ENCODE data around the gene DCANP1. TPM values are rescaled to one million over a fixed set of nuclear protein-coding genes. Genes with fewer than 3 reads are reported as not detected.

The DCANP1 gene
- total RNA-seq, 1 donor from 2014 or later: not detected

DNA sequence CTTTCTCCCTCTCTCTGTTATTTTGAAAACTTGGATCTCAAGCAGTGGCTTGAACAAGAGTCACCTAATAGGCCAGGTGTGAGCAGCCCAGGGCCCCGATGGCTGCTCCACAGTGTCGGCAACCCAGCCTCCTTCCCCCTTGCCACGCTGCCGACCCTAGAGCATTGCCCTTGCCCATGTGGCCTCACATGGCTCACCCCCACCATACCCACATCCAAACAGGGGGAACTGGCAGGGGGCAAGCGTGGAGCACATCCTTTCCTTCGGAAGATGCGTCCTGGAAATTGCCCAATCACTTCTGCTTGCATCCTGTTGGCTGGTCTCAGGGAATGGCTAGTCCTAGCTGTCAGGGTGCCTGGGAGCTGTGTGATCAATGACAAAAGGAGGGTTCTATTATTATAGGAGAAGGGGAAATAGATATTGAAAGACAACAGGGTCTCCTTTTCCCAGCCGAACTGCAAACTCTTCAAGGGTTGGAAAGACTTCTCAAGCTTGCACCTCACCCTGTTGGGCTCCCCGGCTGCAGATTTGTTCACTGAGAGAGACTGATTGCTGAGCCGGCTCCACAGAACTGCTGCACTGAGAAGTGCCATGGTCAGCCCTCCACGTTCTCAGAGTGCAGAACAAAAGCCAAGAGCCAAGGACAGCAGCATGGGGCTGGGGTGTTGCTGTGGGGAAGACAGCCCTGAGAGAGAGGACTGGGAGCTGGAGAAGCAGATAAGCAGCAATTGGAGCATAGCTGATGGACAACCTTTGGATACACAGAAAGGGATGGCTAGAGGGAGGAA lies 13.3 kb upstream of the DCANP1 start:
- Mint-ChIP-seq H3K27ac (no peak overlapping the region), H3K9me3 (no peaks in the 10 kb centered on the region), H3K4me3 (no peak overlapping the region), H3K4me1 (ENCODE audit: low read depth) (peaks cover 4% of the 10 kb centered on the region), H3K36me3 (ENCODE audit: low read depth) (no peaks in the 10 kb centered on the region), H3K27me3 (ENCODE audit: insufficient read depth) (peaks cover 19% of the 10 kb centered on the region)
- intact Hi-C loops (cut with micrococcal nuclease): no loop called here
- no peak for DNase-seq (ENCODE audit: low spot score)

DNA sequence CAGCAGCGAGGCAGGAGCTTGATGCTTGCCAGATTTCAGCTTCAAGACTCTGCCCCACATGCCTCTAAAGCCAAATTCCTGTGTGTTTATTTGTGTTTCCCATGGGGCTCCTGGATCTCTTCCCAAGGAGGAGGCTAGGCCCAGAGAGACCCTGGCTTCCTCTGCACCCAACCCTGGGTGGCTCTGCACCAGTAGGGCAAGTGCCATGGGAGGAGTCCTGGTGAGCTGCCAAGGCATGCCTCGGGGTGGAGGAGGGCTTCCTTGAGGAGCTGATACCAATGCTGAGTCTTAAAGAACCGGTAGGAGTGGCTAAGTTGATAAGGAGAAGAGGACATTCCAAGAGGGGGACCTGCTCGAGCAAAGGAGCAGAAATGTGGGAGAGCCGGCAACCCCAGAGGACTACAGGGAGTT lies 11.8 kb upstream of the DCANP1 start:
- H3K4me1 Mint-ChIP-seq (ENCODE audit: low read depth): peaks cover 4% of the 10 kb centered on the region
- no peak overlapping the region for H3K4me3 Mint-ChIP-seq
- no peak for DNase-seq (ENCODE audit: low spot score)
- H3K9me3 Mint-ChIP-seq: no peaks in the 10 kb centered on the region
- no peak overlapping the region for H3K27ac Mint-ChIP-seq
- H3K27me3 Mint-ChIP-seq (ENCODE audit: insufficient read depth): peaks cover 11% of the 10 kb centered on the region
- intact Hi-C loops (cut with micrococcal nuclease): no loop called here
- no peaks in the 10 kb centered on the region for H3K36me3 Mint-ChIP-seq (ENCODE audit: low read depth)

DNA sequence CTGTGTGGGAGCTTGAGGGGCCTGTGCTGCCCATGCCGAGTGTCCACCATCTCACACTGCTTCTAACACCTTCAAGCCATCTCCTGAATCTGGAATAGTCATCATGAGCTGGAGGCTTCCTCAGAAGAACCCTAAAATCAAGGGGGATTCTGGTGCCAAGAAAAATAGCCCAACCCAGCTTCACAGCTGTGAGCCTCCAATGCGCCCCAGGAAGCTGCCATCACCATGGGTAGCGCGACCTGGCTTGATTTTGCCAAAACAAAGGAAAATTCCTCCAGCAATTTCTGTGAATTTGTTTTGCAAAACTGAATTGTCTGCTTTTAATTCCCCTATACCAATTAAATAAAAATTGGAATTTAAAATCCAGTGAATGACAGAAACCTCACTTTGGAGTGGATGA lies 11.2 kb upstream of the DCANP1 start:
- intact Hi-C loops (cut with micrococcal nuclease): no loop called here
- no peaks in the 10 kb centered on the region for H3K36me3 Mint-ChIP-seq (ENCODE audit: low read depth)
- no peak overlapping the region for H3K4me3 Mint-ChIP-seq
- H3K4me1 Mint-ChIP-seq (ENCODE audit: low read depth): peaks cover 4% of the 10 kb centered on the region
- no peaks in the 10 kb centered on the region for H3K9me3 Mint-ChIP-seq
- no peak for DNase-seq (ENCODE audit: low spot score)
- no peak overlapping the region for H3K27ac Mint-ChIP-seq
- peaks cover 11% of the 10 kb centered on the region for H3K27me3 Mint-ChIP-seq (ENCODE audit: insufficient read depth)

DNA sequence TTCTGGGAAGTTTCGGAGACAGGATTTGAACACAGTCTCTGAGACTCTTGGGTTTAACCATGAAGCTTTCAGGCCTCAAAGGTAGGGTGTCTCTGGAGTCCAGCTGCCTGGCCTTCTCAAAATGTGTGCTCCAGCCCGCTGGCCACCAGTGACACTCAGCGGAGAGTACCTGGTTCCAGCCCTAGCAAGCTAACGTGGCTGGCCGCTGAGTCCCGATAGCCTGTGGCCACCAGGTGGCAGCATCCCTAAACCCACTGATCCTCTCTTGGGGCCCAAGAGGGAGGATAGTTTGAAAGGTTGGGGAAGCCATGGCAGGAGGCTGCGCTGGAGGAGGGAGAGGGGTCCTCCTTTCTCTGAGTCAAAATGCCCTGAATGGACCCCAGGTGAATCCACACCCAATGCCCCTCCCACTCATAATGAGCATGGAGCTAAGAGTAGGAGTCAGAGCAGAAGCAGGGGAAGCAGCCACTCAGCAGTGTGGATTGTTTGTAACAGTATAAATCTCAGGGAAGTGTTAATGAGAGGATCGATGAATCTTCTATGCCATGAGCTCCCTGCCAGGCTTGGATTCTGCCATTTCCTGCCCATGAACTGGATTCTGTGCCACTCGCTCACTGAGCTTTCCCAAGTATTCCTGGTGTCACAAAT lies 10.4 kb upstream of the DCANP1 start:
- no peaks in the 10 kb centered on the region for H3K36me3 Mint-ChIP-seq (ENCODE audit: low read depth)
- H3K27me3 Mint-ChIP-seq (ENCODE audit: insufficient read depth): peaks cover 11% of the 10 kb centered on the region
- no peak overlapping the region for H3K4me3 Mint-ChIP-seq
- peak; percentile 36 for DNase-seq (ENCODE audit: low spot score)
- H3K27ac Mint-ChIP-seq: no peak overlapping the region
- no peaks in the 10 kb centered on the region for H3K9me3 Mint-ChIP-seq
- intact Hi-C loops (cut with micrococcal nuclease): no loop called here
- peaks cover 4% of the 10 kb centered on the region for H3K4me1 Mint-ChIP-seq (ENCODE audit: low read depth)

DNA sequence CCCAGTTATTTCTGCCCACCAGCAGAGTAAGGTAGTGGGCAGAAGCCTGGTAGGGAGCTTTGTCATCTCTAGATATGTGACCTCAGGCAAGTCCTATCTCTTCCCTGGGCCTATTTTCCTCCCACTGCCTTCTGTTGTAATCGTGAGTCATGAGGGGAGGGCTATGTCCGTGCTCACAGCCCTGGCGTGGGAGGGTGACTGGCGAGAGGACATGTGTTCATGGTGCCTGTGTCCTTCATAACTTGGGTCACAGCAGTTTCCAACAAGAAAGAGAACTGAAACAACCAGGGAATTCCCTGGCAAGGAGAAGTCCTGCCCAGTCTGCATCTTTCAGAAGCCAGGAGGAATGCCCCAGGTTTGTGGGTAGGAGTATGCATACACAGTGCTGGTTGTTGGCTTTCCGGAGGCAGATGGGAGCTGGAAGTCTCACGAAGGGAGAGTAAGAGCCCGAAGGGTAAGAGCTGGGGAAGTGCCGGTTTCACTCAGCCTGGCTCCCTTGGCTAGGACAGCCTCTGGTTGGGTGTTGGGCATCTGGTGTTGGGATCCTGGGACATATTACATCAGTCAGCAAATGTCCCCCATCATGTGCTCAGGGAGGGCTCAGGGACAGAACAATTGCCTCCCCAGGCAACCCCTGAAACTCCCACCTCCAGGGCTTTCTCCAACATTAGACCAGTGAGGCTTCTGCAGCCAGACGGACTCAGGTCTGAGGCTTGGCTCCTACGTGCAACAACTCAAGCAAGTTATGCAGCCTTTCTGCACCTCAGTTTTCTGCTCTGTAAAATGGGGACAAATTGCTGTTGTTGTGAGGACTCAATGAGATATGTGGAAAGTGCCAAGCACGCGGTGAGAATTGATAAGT lies 9.3 kb upstream of the DCANP1 start:
- H3K4me1 Mint-ChIP-seq (ENCODE audit: low read depth): no peaks in the 10 kb centered on the region

DNA sequence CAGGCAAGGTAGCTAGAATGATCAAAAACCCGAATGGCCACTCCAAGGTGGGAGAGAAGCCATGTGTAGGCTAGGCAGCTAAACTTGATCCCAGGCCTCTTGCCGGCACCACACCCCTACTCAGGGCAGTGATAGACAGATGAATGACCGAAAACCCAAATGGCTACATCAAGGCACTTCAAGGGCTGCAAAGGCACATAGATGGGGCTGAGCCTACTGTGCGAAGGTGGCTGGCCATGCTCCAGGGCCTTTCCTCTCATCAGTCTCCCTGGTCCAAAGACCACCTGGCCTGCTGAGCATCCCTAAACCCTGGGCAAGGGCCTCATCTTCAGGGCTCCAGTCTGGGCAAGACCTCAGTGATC lies 8.7 kb upstream of the DCANP1 start:
- intact Hi-C loops (cut with micrococcal nuclease): no loop called here
- no peaks in the 10 kb centered on the region for H3K4me1 Mint-ChIP-seq (ENCODE audit: low read depth)

More for the DNA sequence above, 9.3 kb upstream of the DCANP1 start:
- DNase-seq (ENCODE audit: low spot score): no peak
- H3K36me3 Mint-ChIP-seq (ENCODE audit: low read depth): no peaks in the 10 kb centered on the region
- H3K27ac Mint-ChIP-seq: no peak overlapping the region
- peaks cover 11% of the 10 kb centered on the region for H3K27me3 Mint-ChIP-seq (ENCODE audit: insufficient read depth)
- H3K4me3 Mint-ChIP-seq: no peak overlapping the region
- intact Hi-C loops (cut with micrococcal nuclease): no loop called here
- no peaks in the 10 kb centered on the region for H3K9me3 Mint-ChIP-seq

DNA sequence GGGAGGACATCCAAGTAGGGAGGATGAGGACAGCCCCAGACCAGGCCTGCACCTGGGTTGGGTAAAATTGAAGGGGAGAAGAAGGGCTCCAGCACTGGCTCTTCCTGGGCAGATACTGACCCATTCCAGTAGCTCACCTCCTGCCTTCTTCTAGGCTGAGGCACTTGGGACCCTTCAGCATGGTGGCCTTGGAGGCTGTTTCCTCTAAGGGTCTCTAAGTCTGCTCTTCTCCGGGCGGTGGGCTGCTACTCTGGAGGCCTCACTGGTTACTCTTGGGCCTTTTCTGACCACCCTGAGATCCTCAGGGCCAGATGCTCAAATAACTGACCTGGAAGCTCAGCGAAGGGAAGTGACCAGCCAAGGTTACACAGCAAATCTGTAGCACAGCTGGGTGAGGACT lies 7.8 kb upstream of the DCANP1 start:
- no peaks in the 10 kb centered on the region for H3K9me3 Mint-ChIP-seq
- H3K36me3 Mint-ChIP-seq (ENCODE audit: low read depth): no peaks in the 10 kb centered on the region

More for the DNA sequence above, 8.7 kb upstream of the DCANP1 start:
- peaks cover 8% of the 10 kb centered on the region for H3K27me3 Mint-ChIP-seq (ENCODE audit: insufficient read depth)
- no peak overlapping the region for H3K4me3 Mint-ChIP-seq
- no peaks in the 10 kb centered on the region for H3K36me3 Mint-ChIP-seq (ENCODE audit: low read depth)
- DNase-seq (ENCODE audit: low spot score): no peak
- H3K9me3 Mint-ChIP-seq: no peaks in the 10 kb centered on the region
- no peak overlapping the region for H3K27ac Mint-ChIP-seq

DNA sequence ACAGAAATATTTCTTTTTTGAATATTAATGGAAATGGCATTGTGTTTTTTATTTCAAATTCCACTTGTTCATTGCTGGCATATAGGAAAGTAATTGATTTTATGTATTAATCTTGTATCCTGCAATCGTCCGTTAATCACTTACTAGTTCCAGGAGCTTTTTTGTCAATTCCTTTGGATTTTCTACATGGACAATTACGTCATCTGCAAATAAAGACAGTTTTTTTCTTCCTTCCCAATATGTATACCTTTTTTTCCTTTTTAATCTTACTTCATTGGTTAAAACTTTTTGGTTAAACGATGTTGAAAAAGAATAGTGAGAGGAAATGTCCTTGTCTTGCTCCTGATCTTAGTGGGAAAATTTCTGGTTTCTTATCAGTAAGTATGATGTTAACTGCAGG lies 6.5 kb upstream of the DCANP1 start:
- Mint-ChIP-seq H3K36me3 (ENCODE audit: low read depth) (no peaks in the 10 kb centered on the region), H3K4me1 (ENCODE audit: low read depth) (no peaks in the 10 kb centered on the region), H3K27me3 (ENCODE audit: insufficient read depth) (peaks cover 8% of the 10 kb centered on the region), H3K9me3 (no peaks in the 10 kb centered on the region), H3K4me3 (no peak overlapping the region), H3K27ac (no peak overlapping the region)
- DNase-seq (ENCODE audit: low spot score): no peak
- intact Hi-C loops (cut with micrococcal nuclease): no loop called here

More for the DNA sequence above, 7.8 kb upstream of the DCANP1 start:
- Mint-ChIP-seq H3K27me3 (ENCODE audit: insufficient read depth) (peaks cover 8% of the 10 kb centered on the region), H3K4me1 (ENCODE audit: low read depth) (no peaks in the 10 kb centered on the region), H3K27ac (no peak overlapping the region), H3K4me3 (no peak overlapping the region)
- DNase-seq (ENCODE audit: low spot score): no peak
- intact Hi-C loops (cut with micrococcal nuclease): no loop called here

DNA sequence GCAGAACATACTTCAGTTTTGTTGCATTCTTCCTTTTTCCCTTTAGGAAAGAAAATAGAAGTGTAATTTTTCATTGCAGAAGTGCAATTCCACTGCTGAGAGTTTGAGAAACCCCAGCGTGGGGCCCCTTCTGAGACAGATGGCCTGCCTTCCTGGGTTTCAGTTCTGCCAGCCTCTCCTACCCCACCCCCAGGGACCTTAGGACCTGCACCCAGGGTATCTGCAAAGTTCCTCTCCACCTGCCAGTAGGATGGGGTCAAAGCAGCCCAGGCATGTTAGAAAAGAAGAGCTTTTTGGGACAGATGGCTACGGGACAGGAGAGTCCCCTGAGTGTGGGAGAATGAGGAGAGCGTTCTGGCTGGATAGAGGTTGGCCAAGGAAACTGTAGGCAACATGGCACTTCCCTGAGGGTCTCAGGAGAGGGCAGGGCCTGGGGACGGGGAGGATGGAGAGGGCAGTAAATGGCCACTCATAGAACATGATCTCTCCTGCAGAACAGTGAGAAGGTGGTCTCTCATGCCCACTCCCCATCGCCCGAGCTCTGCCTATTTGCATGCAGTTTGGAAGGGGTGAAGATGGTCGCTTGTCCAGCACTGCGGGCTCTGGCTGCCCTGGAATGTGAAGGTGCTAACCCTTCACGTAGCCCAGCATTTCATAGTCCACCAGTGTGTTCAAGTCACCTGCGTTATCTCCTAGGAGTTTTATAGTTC lies 5.3 kb upstream of the DCANP1 start, which contains the start of gene TIFAB:
Gene TIFAB, minus strand, starts transcription at position 31 of the 710 bp plus-strand sequence. CDS start 2,412 bp downstream, outside the sequence.
- H3K4me3 Mint-ChIP-seq: no peak within 1 kb of the TSS
- H3K36me3 Mint-ChIP-seq (ENCODE audit: low read depth): no peaks in the 10 kb centered on the region
- H3K4me1 Mint-ChIP-seq (ENCODE audit: low read depth): no peaks in the 10 kb centered on the region
- intact Hi-C loops (cut with micrococcal nuclease): no loop called here
- no peak for DNase-seq (ENCODE audit: low spot score)
- H3K27me3 Mint-ChIP-seq (ENCODE audit: insufficient read depth): peaks cover 8% of the 10 kb centered on the region
- H3K9me3 Mint-ChIP-seq: no peaks in the 10 kb centered on the region
- H3K27ac Mint-ChIP-seq: no peak within 1 kb of the TSS

DNA sequence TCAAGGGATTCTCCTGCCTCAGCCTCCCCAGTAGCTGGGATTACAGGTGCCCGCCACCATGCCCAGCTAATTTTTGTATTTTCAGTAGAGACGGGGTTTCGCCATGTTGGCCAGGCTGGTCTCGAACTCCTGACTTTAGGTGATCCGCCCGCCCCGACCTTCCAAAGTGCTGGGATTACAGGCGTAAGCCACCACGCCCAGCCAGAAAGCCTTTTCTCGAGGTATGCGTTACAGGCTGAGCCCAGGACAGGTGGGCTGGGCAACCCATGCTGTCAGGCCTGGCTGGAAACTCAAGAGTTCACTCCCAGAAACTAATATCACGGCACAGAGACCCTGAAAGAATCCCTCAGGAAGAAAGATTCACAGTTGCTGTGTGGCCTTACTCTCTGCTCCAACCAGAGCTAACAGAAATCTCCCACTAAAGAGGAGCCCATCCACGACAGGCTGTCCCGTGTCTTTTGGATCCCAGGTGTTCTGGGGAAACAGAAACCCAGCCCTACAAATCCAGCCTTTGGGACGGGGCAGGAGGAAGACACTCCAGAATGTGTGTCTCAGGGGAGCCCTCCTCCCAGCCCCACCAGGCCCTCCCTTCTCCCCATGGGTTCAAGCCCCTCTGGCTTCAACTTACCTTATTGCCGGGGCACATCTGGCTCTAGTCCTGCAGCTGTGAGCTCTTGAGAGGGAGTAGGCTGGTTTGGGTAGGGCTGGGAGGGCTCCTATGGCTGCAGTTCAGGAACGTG lies 4.6 kb upstream of the DCANP1 start:
- H3K4me3 Mint-ChIP-seq: no peak overlapping the region
- DNase-seq (ENCODE audit: low spot score): no peak

DNA sequence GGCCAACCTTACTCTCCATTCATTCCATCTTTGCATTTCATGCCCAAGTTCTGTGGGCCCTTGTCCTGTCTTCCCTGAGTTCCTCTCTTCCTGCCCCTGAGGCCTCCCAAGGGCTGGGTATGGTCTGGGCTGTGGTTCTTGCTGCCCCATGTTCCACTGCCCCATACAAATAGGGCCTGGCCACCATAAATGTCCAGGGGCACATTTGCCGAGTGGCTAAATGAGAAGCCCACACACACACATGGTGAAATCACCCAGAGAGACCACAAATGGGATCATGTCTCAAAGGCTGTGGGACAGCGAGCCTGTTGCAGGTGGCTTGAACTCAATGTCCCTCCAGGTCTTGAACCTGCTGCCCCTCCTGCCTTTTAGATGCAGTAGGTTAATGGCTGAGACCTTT lies 3.8 kb upstream of the DCANP1 start:
- Mint-ChIP-seq H3K27me3 (ENCODE audit: insufficient read depth) (peaks cover 3% of the 10 kb centered on the region), H3K4me1 (ENCODE audit: low read depth) (no peaks in the 10 kb centered on the region), H3K36me3 (ENCODE audit: low read depth) (no peaks in the 10 kb centered on the region), H3K9me3 (no peaks in the 10 kb centered on the region), H3K27ac (no peak overlapping the region), H3K4me3 (no peak overlapping the region)
- no peak for DNase-seq (ENCODE audit: low spot score)
- intact Hi-C loops (cut with micrococcal nuclease): no loop called here

More for the DNA sequence above, 4.6 kb upstream of the DCANP1 start:
- Mint-ChIP-seq H3K36me3 (ENCODE audit: low read depth) (no peaks in the 10 kb centered on the region), H3K27ac (no peak overlapping the region), H3K4me1 (ENCODE audit: low read depth) (no peaks in the 10 kb centered on the region), H3K9me3 (no peaks in the 10 kb centered on the region), H3K27me3 (ENCODE audit: insufficient read depth) (peaks cover 8% of the 10 kb centered on the region)
- intact Hi-C loops (cut with micrococcal nuclease): no loop called here

DNA sequence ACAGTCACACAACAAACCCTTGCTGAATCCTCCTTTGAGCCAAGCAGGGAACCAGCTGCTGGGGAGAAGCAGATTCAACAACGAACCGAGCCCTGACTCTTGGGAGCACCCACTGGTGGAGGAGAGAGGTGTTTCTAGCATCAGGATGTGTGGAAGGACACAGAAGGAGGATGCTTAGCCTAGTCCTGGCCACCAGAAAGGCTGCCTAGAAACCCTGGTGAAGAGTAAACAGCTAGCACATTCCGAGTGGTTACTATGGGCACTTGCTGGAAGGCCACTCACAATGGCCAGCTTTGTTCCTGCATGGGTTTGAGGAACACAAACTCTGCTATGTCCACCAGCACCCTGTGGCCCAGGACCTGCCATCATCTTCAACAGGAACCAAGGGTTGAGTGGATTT lies 3.2 kb upstream of the DCANP1 start:
- intact Hi-C loops (cut with micrococcal nuclease): no loop called here
- H3K4me1 Mint-ChIP-seq (ENCODE audit: low read depth): no peaks in the 10 kb centered on the region
- H3K4me3 Mint-ChIP-seq: no peak overlapping the region
- no peak overlapping the region for H3K27ac Mint-ChIP-seq
- DNase-seq (ENCODE audit: low spot score): no peak
- no peaks in the 10 kb centered on the region for H3K36me3 Mint-ChIP-seq (ENCODE audit: low read depth)
- peaks cover 2% of the 10 kb centered on the region for H3K27me3 Mint-ChIP-seq (ENCODE audit: insufficient read depth)
- no peaks in the 10 kb centered on the region for H3K9me3 Mint-ChIP-seq

Measured in activated T-helper 1 cell treated with anti-CD3 and anti-CD28 coated beads, Interleukin-12 subunit alpha, Interleukin-12 subunit beta, Interleukin-2, Interleukin-4 antibody, amounts not matched to agents 30 ng/mL and 10 ng/mL and 1 ng/mL, durations not matched to agents 14 hours and 24 hours and 36 hours (primary cell).